22Rv1 (cell line): ENCODE data around the gene ENPP3.

Experiments
- CTCF ChIP-seq: fragments of 450-650 bp; IDR thresholded peaks from 2 replicates; pipeline ENCODE4 v1.5.1; 2017; ENCODE audit warnings: mild to moderate bottlenecking
- ZFX ChIP-seq: fragments of 450-650 bp; IDR thresholded peaks from 2 replicates; pipeline ENCODE4 v1.6.1; 2017; ENCODE audit warnings: antibody characterized with exemption, borderline replicate concordance

GRCh38 chr6:131685266-131685780 lies 48.2 kb downstream of the ENPP3 start:
- TF ChIP-seq CTCF (no peak), ZFX (no peak)
